Measurements from ENCODE around the gene GIMAP8.
"Not testable (repeated sequence)": the region's sequence is repeated elsewhere in the genome, so short reads cannot be mapped to it uniquely, and the experiment has no call there.

GIMAP8 gene

DNA sequence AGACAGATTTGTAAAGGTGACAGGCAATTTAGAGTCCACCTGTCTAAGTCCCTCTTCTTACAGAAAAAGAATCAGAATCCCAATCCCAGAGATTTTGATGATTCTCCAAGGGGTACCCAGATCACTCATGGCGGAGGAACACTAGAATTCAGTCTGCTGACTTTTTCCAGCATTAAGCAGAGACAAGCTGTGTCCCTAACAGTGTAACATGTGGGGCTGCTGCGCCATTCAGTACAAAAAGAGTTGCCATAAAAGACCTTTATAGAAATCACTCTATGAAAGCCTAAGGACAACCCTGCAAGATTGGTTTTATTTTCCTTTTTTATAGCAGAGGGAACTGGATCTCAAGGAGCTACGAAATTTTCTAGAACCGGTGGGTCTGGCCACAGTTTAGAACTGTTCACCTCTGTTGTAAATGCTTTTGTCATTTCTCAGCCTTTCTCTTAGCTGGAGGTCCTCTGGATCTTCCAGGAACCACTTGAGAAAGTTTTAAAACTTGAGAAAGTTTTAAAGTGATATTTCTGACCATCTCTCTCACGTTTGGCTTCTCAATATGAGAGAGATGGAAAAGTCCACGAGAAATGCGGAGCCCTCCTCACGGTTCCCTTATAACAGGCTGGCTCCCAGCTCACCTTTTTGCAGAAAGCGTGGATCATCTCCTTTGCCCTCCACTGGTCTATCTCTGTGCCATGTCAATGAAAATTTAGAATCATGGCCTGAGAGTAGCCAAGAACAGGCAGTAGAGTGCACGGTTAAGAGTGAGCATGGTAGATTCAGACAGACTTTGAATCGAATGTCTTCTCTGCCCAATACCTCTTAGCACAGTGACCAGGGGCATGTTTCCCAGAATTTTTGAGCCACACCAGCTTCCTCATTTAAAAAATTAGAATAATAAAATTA is 65.1 kb downstream of the GIMAP8 start:
- H2AFZ ChIP-seq (ENCODE audit: low read length, unreplicated experiment): no peak overlapping the region
- no peaks in the 10 kb centered on the region for H3K4me1 ChIP-seq (ENCODE audit: control insufficient read depth, insufficient read depth, low read length, unreplicated experiment)
- no peaks in the 10 kb centered on the region for H3K36me3 ChIP-seq (ENCODE audit: insufficient read depth, low read length)
- H3K79me2 ChIP-seq (ENCODE audit: control insufficient read depth, insufficient read depth, low read length, unreplicated experiment): no peaks in the 10 kb centered on the region
- no peak overlapping the region for H3K27ac ChIP-seq (ENCODE audit: low read depth, low read length)
- H3K4me3 ChIP-seq (ENCODE audit: low read depth, low read length): no peak overlapping the region
- no peaks in the 10 kb centered on the region for H3K27me3 ChIP-seq (ENCODE audit: insufficient read depth, low read length)

GRCh38 chr7:150516956-150517745 is 66.7 kb downstream of the GIMAP8 start:
- H3K27me3 ChIP-seq (ENCODE audit: insufficient read depth, low read length): no peaks in the 10 kb centered on the region
- H3K27ac ChIP-seq (ENCODE audit: low read depth, low read length): no peak overlapping the region
- no peaks in the 10 kb centered on the region for H3K79me2 ChIP-seq (ENCODE audit: control insufficient read depth, insufficient read depth, low read length, unreplicated experiment)
- no peaks in the 10 kb centered on the region for H3K4me1 ChIP-seq (ENCODE audit: control insufficient read depth, insufficient read depth, low read length, unreplicated experiment)
- H3K4me3 ChIP-seq (ENCODE audit: low read depth, low read length): no peak overlapping the region
- H3K36me3 ChIP-seq (ENCODE audit: insufficient read depth, low read length): no peaks in the 10 kb centered on the region
- H2AFZ ChIP-seq (ENCODE audit: low read length, unreplicated experiment): no peak overlapping the region

DNA sequence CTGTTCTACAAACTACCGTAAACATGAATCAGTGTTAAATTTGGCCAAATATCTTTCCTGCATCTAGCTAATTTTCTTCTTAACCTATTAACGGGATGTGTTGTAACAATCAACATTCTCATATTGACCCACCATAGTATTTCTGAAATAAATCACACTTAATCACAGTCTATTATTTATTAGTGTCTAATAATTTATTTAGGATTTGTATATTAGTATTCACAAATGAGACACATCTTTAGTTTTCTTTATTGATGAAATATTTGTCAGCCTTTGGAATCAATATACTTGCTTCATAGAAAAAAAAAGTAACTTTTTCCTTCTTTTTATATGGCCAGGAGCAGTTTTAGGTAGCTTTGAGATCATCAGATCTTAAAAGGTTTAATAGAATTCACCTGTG is 68.9 kb downstream of the GIMAP8 start:
- no peaks in the 10 kb centered on the region for H3K4me1 ChIP-seq (ENCODE audit: control insufficient read depth, insufficient read depth, low read length, unreplicated experiment)
- no peak overlapping the region for H3K4me3 ChIP-seq (ENCODE audit: low read depth, low read length)
- no peak overlapping the region for H3K27ac ChIP-seq (ENCODE audit: low read depth, low read length)
- no peaks in the 10 kb centered on the region for H3K27me3 ChIP-seq (ENCODE audit: insufficient read depth, low read length)
- H2AFZ ChIP-seq (ENCODE audit: low read length, unreplicated experiment): no peak overlapping the region
- no peaks in the 10 kb centered on the region for H3K79me2 ChIP-seq (ENCODE audit: control insufficient read depth, insufficient read depth, low read length, unreplicated experiment)
- no peaks in the 10 kb centered on the region for H3K36me3 ChIP-seq (ENCODE audit: insufficient read depth, low read length)

DNA sequence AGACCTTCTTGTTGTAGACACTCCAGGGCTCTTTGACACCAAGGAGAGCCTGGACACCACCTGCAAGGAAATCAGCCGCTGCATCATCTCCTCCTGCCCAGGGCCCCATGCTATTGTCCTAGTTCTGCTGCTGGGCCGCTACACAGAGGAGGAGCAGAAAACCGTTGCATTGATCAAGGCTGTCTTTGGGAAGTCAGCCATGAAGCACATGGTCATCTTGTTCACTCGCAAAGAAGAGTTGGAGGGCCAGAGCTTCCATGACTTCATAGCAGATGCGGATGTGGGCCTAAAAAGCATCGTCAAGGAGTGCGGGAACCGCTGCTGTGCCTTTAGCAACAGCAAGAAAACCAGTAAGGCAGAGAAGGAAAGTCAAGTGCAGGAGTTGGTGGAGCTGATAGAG is 69.7 kb downstream of the GIMAP8 start:
- H3K4me3 ChIP-seq (ENCODE audit: low read depth, low read length): no peak overlapping the region
- no peaks in the 10 kb centered on the region for H3K79me2 ChIP-seq (ENCODE audit: control insufficient read depth, insufficient read depth, low read length, unreplicated experiment)
- no peak overlapping the region for H2AFZ ChIP-seq (ENCODE audit: low read length, unreplicated experiment)
- H3K36me3 ChIP-seq (ENCODE audit: insufficient read depth, low read length): no peaks in the 10 kb centered on the region
- no peaks in the 10 kb centered on the region for H3K27me3 ChIP-seq (ENCODE audit: insufficient read depth, low read length)
- H3K4me1 ChIP-seq (ENCODE audit: control insufficient read depth, insufficient read depth, low read length, unreplicated experiment): no peaks in the 10 kb centered on the region
- no peak overlapping the region for H3K27ac ChIP-seq (ENCODE audit: low read depth, low read length)

GRCh38 chr7:150522931-150523330 is 72.5 kb downstream of the GIMAP8 start:
- not testable (repeated sequence) for H3K4me3 ChIP-seq (ENCODE audit: low read depth, low read length); H3K79me2 ChIP-seq (ENCODE audit: control insufficient read depth, insufficient read depth, low read length, unreplicated experiment); H3K27ac ChIP-seq (ENCODE audit: low read depth, low read length); H3K27me3 ChIP-seq (ENCODE audit: insufficient read depth, low read length); H3K4me1 ChIP-seq (ENCODE audit: control insufficient read depth, insufficient read depth, low read length, unreplicated experiment); H2AFZ ChIP-seq (ENCODE audit: low read length, unreplicated experiment); H3K36me3 ChIP-seq (ENCODE audit: insufficient read depth, low read length)

DNA sequence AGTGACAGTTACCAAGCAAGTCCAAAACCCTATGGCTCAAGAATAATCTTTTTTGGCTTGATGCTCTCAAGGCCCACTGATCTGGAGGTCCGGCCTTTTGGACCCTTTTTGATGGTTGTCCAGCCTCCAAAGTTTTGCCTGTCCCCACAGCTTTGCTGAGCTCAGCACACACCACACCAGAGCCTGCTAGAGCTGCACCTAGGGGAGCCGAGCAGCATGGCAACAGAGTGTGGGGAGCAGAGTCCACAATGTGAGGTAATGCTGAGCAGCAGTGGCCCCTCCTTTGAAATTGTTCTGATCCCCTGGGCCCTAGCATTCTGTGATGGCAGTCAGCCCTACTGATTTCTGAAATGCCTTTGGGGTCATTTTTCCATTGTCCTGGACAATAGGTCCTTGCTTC is 73.6 kb downstream of the GIMAP8 start:
- Histone ChIP-seq H3K27me3 (ENCODE audit: insufficient read depth, low read length) (no peaks in the 10 kb centered on the region), H2AFZ (ENCODE audit: low read length, unreplicated experiment) (no peak overlapping the region), H3K4me1 (ENCODE audit: control insufficient read depth, insufficient read depth, low read length, unreplicated experiment) (no peaks in the 10 kb centered on the region), H3K27ac (ENCODE audit: low read depth, low read length) (no peak overlapping the region), H3K36me3 (ENCODE audit: insufficient read depth, low read length) (no peaks in the 10 kb centered on the region), H3K4me3 (ENCODE audit: low read depth, low read length) (no peak overlapping the region), H3K79me2 (ENCODE audit: control insufficient read depth, insufficient read depth, low read length, unreplicated experiment) (no peaks in the 10 kb centered on the region)
